Caco-2 (cell line): ENCODE measurements around the gene KLHL25. TPM values are rescaled to one million over a fixed set of nuclear protein-coding genes. Genes with fewer than 3 reads are reported as not detected.

Experiments
- Bru-seq: library from RNA; stranded (reverse); fragments of 400-500 nt; gene quantifications from one replicate; lab custom pipeline; 2021; lab: Mats Ljungman, UMichigan
- BruChase-seq, 2 experiments: library from RNA; stranded (reverse); fragments of 400-500 nt; gene quantifications; one replicate each; lab custom pipeline; 2021; lab: Mats Ljungman, UMichigan
- BruUV-seq: library from RNA; stranded (reverse); fragments of 400-500 nt; replicated peaks from 2 replicates; lab custom pipeline; 2021; lab: Mats Ljungman, UMichigan
- CTCF ChIA-PET: fragments of 300-600 bp; sonication (Branson Sonifier 250); formaldehyde crosslinking; loops from one replicate; lab custom pipeline; 2022; ENCODE audit warnings: antibody characterized with exemption; lab: Charles Lee
- POLR2A ChIA-PET: fragments of 300-600 bp; sonication (Branson Sonifier 250); formaldehyde crosslinking; loops from one replicate; lab custom pipeline; 2022; ENCODE audit warnings: antibody characterized with exemption; lab: Charles Lee
- DNase-seq, 2 experiments: peaks; one replicate each; pipeline versions ENCODE4 v3.0.0 to v3.0.0-alpha.2; 2020 to 2022
- H3K27me3 ChIP-seq: replicated peaks from 2 replicates; pipeline ENCODE4 v1.6.0; 2011; ENCODE audit warnings: low read length; ENCODE audit not compliant: control insufficient read depth, insufficient read depth
- H3K36me3 ChIP-seq: 2 replicates; pipeline ENCODE4 v1.5.1; 2011; ENCODE audit warnings: low read length; ENCODE audit not compliant: control insufficient read depth, insufficient read depth
- H3K4me1 ChIP-seq: fragments of 250-450 bp; sonication (Bioruptor Pico); 2 replicates; pipeline ENCODE4 v1.5.1; 2020; ENCODE audit warnings: mild to moderate bottlenecking
- H3K4me3 ChIP-seq: 2 replicates; pipeline ENCODE4 v1.5.1; 2011; ENCODE audit warnings: low read depth, mild to moderate bottlenecking, control low read depth, low read length
- H3K9me3 ChIP-seq: fragments of 250-450 bp; sonication (Bioruptor Pico); 2 replicates; pipeline ENCODE4 v1.5.1; 2020; ENCODE audit warnings: mild to moderate bottlenecking, moderate library complexity
- H3K27ac Mint-ChIP-seq: one replicate; pipeline ENCODE4 v1.8.0; 2022; ENCODE audit warnings: mixed read lengths; ENCODE audit not compliant: unreplicated experiment
- H3K27me3 Mint-ChIP-seq: one replicate; pipeline ENCODE4 v1.8.0; 2022; ENCODE audit warnings: mixed read lengths; ENCODE audit not compliant: insufficient read depth, unreplicated experiment
- H3K36me3 Mint-ChIP-seq: one replicate; pipeline ENCODE4 v1.8.0; 2022; ENCODE audit warnings: mild to moderate bottlenecking, mixed read lengths; ENCODE audit not compliant: insufficient read depth, unreplicated experiment
- H3K4me1 Mint-ChIP-seq: one replicate; pipeline ENCODE4 v1.8.0; 2022; ENCODE audit warnings: low read depth, mixed read lengths; ENCODE audit not compliant: unreplicated experiment
- H3K4me3 Mint-ChIP-seq: one replicate; pipeline ENCODE4 v1.8.0; 2022; ENCODE audit warnings: mild to moderate bottlenecking, moderate library complexity, mixed read lengths; ENCODE audit not compliant: unreplicated experiment
- H3K9me3 Mint-ChIP-seq: one replicate; pipeline ENCODE4 v1.8.0; 2022; ENCODE audit warnings: mixed read lengths; ENCODE audit not compliant: unreplicated experiment
- CTCF ChIP-seq, 2 experiments: fragments of 200-600 bp in 1 of 2; IDR thresholded peaks; 1 replicate in 1 of 2; 2 replicates in 1 of 2; pipeline versions ENCODE4 v1.5.1 to v1.8.0; 2011 to 2022; ENCODE audit warnings: antibody characterized with exemption in 1 of 2, control low read depth in 1 of 2, inconsistent platforms in 1 of 2, low read depth in 1 of 2, low read length in 1 of 2, mild to moderate bottlenecking in 1 of 2, moderate library complexity in 1 of 2; ENCODE audit not compliant: insufficient read depth in 1 of 2, severe bottlenecking in 1 of 2, unreplicated experiment in 1 of 2
- intact Hi-C: fragments of 100-400 bp; cut with micrococcal nuclease; formaldehyde crosslinking; loops from one replicate; pipeline ENCODE4 v1.10.0; 2022; ENCODE audit not compliant: unreplicated experiment
- long read RNA-seq: library from polyadenylated mRNA; stranded (forward); transcript quantifications from one replicate; pipeline ENCODE4 v2.0.0, GENCODE V29; 2022
- total RNA-seq: library from RNA; stranded (reverse); gene quantifications from 2 replicates; pipeline ENCODE4 v1.2.3, GENCODE V29; 2022

The KLHL25 gene, protein sequence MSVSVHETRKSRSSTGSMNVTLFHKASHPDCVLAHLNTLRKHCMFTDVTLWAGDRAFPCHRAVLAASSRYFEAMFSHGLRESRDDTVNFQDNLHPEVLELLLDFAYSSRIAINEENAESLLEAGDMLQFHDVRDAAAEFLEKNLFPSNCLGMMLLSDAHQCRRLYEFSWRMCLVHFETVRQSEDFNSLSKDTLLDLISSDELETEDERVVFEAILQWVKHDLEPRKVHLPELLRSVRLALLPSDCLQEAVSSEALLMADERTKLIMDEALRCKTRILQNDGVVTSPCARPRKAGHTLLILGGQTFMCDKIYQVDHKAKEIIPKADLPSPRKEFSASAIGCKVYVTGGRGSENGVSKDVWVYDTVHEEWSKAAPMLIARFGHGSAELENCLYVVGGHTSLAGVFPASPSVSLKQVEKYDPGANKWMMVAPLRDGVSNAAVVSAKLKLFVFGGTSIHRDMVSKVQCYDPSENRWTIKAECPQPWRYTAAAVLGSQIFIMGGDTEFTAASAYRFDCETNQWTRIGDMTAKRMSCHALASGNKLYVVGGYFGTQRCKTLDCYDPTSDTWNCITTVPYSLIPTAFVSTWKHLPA
- total RNA-seq, result 15.4 and 16.0 TPM in 2 replicates
- Bru-seq, nascent RNA, result percentile 68 among the genes with signal in this experiment
- percentile 78 among the genes with signal in this experiment for BruChase-seq, experiment 1, labeled RNA remaining after a 2-hour chase
- BruChase-seq, experiment 2, labeled RNA remaining after a 6-hour chase, result percentile 72 among the genes with signal in this experiment
- long read RNA-seq, full-length matches to known transcripts, result 31 of 37 reads
- long read RNA-seq, partial matches to known transcripts, result 3 of 37 reads
- long read RNA-seq, other reads (novel, unspliced or antisense), result 3 of 37 reads

DNA sequence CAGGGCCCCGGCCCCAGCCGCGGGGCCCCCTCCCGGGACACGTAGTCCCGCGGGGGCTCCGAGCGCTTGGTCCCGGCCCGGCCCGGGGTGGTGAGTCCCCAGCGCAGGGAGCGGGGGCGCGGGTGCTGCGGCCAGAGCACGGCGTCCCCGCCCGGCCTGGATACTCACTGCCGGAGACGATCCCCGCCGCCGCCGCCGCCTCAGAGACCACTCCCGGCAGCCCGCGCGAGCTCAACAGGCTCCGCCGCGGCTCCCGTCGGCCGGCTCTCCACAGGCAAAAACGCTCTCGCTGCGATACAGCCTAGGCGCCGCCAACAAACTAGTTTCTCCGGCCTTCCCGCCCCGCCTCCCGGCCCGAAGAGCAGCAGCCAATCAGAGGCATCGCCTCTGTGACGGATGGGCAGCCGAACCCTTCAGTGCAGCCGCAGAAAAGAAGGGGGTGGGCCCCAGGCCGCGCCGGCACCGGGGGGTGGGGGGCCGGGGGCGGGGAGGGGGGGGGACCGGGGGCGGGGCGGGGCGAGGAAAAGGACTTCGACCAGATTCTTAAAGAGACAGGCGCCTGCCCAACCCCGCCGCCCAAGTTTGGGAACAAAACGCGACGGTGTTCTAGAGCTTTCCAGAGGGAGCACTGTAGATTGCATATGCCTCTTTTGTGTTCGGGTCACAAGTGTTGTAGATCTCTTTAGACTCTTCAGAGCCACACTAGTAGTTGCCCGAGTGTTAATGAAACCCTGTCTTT is at the start of gene KLHL25:
KLHL25 (minus strand) TSS at position 328 of the 739 bp plus-strand sequence. CDS start 25,115 bp downstream, outside the sequence.
- Mint-ChIP-seq H3K36me3 (peaks cover 5% of the 10 kb centered on the region), H3K4me3 (peak within 1 kb of the TSS; percentile 76), H3K27ac (peak within 1 kb of the TSS; percentile 69), H3K27me3 (no peaks in the 10 kb centered on the region), H3K9me3 (no peaks in the 10 kb centered on the region), H3K4me1 (peaks cover 22% of the 10 kb centered on the region)
- CTCF ChIA-PET, result no interaction called here
- POLR2A ChIA-PET, result interaction anchor here (0.6 kb wide), 1 partner anchor 236 kb away, joined by 3 read pairs; no protein-coding TSS in a partner anchor
- no TSS peak for BruUV-seq
- peak; percentile 94 to 95 for DNase-seq
- H3K36me3 ChIP-seq, result no peaks in the 10 kb centered on the region
- peaks cover 7% of the 10 kb centered on the region for H3K4me1 ChIP-seq
- intact Hi-C loops, result loop anchor here (1.0 kb wide), 1 partner anchor 46 kb away; no protein-coding TSS in a partner anchor
- peak within 1 kb of the TSS; percentile 83 for H3K4me3 ChIP-seq
- no peak for TF ChIP-seq CTCF (IDR thresholded peaks at IDR 0.05; ENCODE audit: insufficient read depth in 1 of 2, low read depth in 1 of 2, low read length in 1 of 2, severe bottlenecking in 1 of 2, unreplicated experiment in 1 of 2)
- no peaks in the 10 kb centered on the region for H3K9me3 ChIP-seq
- no peaks in the 10 kb centered on the region for H3K27me3 ChIP-seq

- Mint-ChIP-seq H3K4me3 (peak overlapping the region; percentile 67), H3K27me3 (peaks cover 3% of the 10 kb centered on the region), H3K27ac (no peak overlapping the region), H3K4me1 (peaks cover 34% of the 10 kb centered on the region), H3K36me3 (no peaks in the 10 kb centered on the region), H3K9me3 (no peaks in the 10 kb centered on the region)
- POLR2A ChIA-PET, result interaction anchor here (0.6 kb wide), 1 partner anchor 412 kb away, joined by 3 read pairs; no protein-coding TSS in a partner anchor
- H3K4me3 ChIP-seq, result no peak overlapping the region
- H3K36me3 ChIP-seq, result no peaks in the 10 kb centered on the region
- no peaks in the 10 kb centered on the region for H3K27me3 ChIP-seq
- H3K4me1 ChIP-seq, result peaks cover 30% of the 10 kb centered on the region
- H3K9me3 ChIP-seq, result no peaks in the 10 kb centered on the region
- no peak for DNase-seq
- CTCF ChIA-PET, result interaction anchor here (0.6 to 1.6 kb wide), 9 partner anchors 9 to 111 kb away, joined by 3 to 21 read pairs (median 4); no protein-coding TSS in a partner anchor
- intact Hi-C loops, result loop anchor here (1.0 kb wide), 3 partner anchors 40 to 110 kb away; no protein-coding TSS in a partner anchor
- BruUV-seq, result no TSS peak
- TF ChIP-seq CTCF (IDR thresholded peaks at IDR 0.05; ENCODE audit: insufficient read depth in 1 of 2, low read depth in 1 of 2, low read length in 1 of 2, severe bottlenecking in 1 of 2, unreplicated experiment in 1 of 2), result no peak
These were observed 46.1 kb upstream of the KLHL25 start for GRCh38 chr15:85840802-85841152.
